ENCODE data around the gene TMEM132C.
"Not testable (repeated sequence)": the region's sequence is repeated elsewhere in the genome, so short reads cannot be mapped to it uniquely, and the experiment has no call there.

TMEM132C gene

DNA sequence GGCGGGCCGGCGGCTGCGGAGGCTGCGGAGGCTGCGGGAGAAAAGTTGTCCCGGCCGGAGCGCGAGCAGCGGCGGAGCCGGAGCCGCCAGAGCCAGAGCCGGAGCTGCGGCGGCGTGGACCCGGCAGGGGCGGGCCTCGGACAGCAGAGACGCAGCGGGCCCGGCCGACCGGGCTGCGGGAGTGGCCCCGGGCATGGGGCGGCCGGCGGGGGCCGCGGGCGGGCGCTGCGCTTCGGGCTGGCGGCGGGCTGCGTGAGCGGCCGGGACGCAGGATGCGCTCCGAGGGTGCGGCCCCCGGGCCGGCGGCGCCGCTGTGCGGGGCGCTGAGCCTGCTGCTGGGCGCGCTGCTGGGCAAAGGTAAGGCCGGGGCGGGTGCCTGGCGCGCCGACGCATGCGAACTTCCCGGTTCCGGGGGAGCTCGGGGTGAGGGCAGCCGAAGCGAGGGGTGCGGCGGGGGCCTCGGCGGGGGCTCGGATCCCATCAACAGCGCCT, at the start of gene TMEM132C:
TMEM132C (plus strand) TSS at position 40 of the 492 bp plus-strand sequence; CDS start at position 273, 233 bp downstream.
- no peak for DNase-seq

GRCh38 chr12:128224226-128224625, 42.7 kb upstream of the TMEM132C start:
- no peak for DNase-seq

- no peak for DNase-seq
Observed at GRCh38 chr12:128228581-128228980, 38.4 kb upstream of the TMEM132C start.

GRCh38 chr12:128235635-128236417, 31.1 kb upstream of the TMEM132C start:
- DNase-seq = no peak

- DNase-seq = no peak
Observed at GRCh38 chr12:128236525-128236924, 30.4 kb upstream of the TMEM132C start.

DNA sequence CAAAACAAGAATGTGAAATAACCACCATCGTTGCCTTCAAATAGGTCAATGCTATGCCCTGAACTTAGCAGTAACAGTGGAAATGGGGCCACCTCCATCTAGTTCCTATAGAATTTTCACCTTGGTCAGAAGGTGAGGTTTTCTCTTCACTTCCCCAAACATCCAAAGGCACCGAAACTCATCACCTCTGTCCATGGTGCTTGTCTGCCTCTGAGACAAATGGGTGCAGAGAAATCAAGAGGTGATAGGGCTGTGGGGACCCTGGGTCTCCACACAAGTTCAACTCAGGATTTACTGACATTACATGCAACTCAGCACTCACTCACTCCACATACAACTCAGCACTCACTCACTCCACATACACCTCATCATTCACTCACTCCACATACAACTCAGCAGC, 26.2 kb upstream of the TMEM132C start:
- DNase-seq = no peak

DNA sequence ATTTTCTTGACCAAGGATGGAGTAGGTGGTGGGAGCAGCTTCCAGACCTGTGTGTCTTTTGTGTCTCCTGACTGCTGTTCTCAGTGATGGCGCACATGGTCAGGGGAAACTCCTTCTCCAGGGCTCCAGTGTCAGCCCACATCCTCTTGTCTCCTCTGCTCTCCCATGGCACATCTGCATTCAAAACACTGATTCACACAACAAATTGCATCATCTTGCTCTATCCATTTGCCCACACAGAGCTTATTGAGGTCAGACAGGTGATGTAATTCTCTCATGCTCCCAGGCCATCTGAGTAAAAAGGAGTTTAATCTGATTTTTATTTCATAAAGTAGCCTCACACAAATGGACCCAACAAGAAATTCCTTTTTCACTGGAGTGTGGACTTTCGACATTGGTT, 21.8 kb upstream of the TMEM132C start:
- DNase-seq = no peak

DNA sequence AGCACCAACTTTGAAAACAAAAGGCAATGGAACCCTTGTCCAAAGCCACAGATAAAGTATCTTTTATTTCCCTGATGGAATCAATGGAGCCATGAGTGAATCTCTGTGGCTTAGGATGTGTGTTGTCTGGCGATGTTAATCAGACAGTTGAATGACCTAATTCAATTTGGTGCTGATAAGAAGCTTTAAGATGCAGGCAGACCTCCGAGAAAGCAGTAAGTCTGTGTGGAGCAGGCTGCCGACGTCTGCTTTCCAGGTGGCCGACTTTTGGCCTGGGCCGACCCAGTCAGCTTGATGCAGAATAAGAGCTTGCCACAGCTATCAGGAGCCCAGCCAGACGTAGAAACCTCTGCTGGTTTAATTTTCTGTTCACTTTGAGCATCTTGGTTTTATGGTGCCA, 21.1 kb upstream of the TMEM132C start:
- DNase-seq = no peak

GRCh38 chr12:128250096-128250495, 16.9 kb upstream of the TMEM132C start:
- DNase-seq = no peak

- DNase-seq = not testable (repeated sequence)
Observed at GRCh38 chr12:128253829-128254228, 13.1 kb upstream of the TMEM132C start.

GRCh38 chr12:128258866-128259555, 8.0 kb upstream of the TMEM132C start:
- no peak for DNase-seq

GRCh38 chr12:128259556-128260070, 7.4 kb upstream of the TMEM132C start:
- peak; percentile 4 for DNase-seq

GRCh38 chr12:128261757-128262156, 5.2 kb upstream of the TMEM132C start:
- DNase-seq = no peak

DNA sequence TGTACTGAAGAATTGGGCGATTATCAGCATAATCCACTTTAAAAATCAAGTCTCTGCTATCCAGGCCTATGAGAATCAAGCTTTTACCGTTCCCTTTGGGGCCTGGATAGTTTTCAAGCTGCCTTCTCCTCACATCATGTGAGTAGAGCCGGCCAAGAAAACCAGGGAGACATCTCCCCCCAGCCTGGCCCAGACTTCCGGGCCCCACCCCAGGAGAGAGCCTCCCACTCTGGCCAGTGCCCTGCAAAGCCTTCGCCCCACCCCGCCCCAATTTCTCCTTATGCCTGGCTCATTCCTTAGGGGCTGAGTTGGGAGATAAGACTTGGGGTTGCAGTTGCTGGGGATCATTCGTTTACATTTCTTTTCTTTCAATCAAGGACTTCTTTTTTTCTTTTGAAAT, 1.4 kb upstream of the TMEM132C start:
- no peak for DNase-seq

- DNase-seq = no peak
Observed at GRCh38 chr12:128266086-128266485, 884 bp upstream of the TMEM132C start.

DNA sequence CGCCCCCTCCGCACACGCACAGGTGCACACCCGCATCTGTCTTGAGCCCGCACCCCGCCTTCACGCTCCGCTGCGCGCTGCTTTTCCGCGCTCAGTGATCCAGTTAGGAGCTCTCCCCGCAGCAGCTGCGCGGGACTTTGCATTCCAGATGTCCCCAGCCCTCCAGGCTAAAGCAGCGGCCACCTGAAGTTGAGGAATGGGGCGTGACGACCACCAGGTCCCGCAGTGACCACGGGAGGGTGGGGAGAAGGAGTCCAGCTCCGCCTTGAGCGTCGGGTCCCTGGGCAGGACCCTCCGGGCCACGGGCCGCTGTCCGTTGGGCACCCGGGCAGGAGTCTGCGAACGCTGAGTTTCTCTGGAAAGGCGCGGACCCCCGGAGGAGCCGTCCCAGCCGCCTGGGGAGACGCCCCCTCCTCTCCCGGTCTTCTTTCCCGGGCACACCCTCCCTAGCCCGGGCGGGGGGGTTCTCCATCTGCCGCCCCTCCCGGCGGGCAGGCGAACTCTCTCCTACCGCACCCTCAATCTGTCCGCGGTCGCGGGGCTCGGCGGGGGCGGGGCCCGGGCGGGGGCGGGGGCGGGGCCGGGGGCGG, 334 bp upstream of the TMEM132C start:
- DNase-seq = no peak

DNA sequence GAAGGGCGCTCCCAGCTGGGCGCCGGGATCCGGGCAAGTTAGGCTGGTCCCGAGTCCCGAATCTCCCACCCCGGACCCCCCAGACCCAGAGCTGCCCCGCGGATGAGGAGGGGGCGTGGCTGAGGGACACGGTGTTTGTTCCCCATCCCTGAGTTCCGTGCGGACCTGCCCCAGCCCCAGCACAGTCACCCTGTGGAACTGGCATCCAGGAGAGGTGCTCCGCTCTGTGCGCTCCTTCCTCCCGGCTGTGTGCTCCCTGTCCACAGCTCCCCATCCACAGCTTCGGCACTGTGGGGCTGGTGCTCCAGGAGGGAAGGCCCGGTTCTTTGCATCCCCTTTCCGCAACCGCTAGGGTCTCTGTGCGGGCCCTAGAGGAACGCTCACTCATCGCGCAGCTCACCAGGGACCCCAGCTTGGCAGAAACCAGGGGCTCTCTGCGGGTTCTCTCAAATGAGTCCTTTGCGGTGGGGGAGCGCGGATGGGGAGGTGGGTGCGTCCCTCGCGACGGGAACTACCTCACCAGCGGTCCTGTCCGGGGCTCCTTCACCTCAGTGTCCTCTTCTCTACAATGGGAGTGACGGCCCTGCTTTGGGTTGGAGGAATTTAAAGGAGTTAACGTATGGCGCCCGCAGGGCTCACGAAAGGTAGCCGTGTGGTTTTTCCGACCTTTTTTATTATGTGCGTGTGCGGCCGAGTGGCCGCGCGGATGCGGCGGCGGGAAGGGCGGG, 845 bp downstream of the TMEM132C start:
- DNase-seq = no peak

- DNase-seq = no peak
Observed at GRCh38 chr12:128268379-128268995, 1.5 kb downstream of the TMEM132C start.

- DNase-seq = no peak
Observed at GRCh38 chr12:128269181-128269591, 2.2 kb downstream of the TMEM132C start.

DNA sequence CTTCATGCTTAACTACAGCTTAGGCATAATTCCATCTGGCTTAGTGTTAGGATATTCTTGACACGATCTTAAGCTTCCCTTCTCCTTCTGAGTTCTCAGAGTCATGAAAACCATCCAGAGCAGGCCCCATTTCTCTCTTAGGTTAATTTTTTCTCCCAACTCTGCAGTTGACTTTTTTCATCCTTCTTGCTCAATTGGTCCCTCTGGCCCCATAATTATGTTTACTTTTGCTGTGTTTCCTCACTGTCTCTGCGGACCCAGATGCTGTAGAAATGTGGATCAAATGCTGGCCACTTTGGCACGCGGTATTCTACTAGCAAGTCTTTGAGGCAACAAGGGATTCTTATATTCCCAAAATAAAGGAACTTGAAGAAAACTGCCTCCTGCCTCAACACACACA, 9.5 kb downstream of the TMEM132C start:
- no peak for DNase-seq

DNA sequence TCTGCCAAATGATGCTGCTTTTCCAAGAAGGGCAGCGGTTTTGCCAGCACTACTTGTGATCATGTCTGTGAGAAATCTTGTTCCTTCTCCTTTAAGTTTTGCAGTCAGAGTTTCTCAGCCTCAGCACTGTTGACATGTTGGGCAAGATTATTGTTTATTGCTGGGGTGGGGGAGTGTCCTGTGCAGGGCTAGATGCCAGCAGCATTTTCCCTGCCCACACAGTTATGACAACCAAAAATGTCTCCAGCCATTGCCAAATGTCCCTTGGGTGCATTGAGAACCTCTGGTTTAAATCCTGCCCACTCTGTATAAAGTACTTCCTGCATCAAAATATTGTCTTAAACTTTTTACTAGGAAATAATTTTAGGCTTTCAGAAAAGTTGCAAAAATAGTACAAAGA, 20.0 kb downstream of the TMEM132C start:
- DNase-seq = no peak

DNA sequence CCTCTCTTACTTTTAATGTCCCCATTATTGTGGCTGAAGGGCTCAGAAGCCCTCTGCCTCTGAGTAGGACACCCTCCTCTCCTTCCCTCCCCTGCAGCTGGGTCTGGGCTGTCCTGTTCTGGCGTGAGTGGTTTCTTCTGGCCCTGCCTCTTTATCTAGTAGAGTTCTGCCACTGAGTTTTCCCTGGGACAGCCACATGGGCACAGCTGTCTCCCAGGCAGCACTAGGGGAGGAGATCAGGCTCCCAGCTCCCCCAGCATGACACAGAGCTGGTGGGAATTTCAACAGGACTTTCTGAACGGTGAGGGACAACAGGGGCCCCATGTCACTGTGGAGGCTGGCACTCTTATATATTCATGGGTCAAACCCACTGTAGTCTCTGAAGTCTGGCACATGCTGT, 21.4 kb downstream of the TMEM132C start:
- no peak for DNase-seq
